Cardiac muscle cell (in vitro differentiated cells and primary cell): ENCODE results near the gene ARHGAP5. TPM values are rescaled to one million over a fixed set of nuclear protein-coding genes. Genes with fewer than 3 reads are reported as not detected.

Source experiments
- DNase-seq, 2 donors: peaks; one replicate each; pipeline versions ENCODE4 v3.0.0 to v3.0.0-alpha.2; 2010 to 2017; ENCODE audit warnings: low read depth in 1 of 2, low spot score in 1 of 2
- H3K27ac ChIP-seq: fragments of 200-600 bp; sonication (generic); 2 replicates; pipeline ENCODE4 v1.5.1; 2016
- H3K27me3 ChIP-seq: fragments of 200-600 bp; sonication (generic); 2 replicates; pipeline ENCODE4 v1.6.0; 2016; ENCODE audit warnings: control low read depth
- H3K36me3 ChIP-seq: fragments of 200-600 bp; sonication (generic); 2 replicates; pipeline ENCODE4 v1.5.1; 2016; ENCODE audit warnings: control low read depth
- H3K4me1 ChIP-seq: fragments of 200-600 bp; sonication (generic); 2 replicates; pipeline ENCODE4 v1.8.1; 2017; ENCODE audit warnings: low read depth, mild to moderate bottlenecking, mixed run types
- H3K4me3 ChIP-seq: fragments of 200-600 bp; sonication (generic); 2 replicates; pipeline ENCODE4 v1.5.1; 2016; ENCODE audit warnings: mild to moderate bottlenecking
- H3K9me3 ChIP-seq: fragments of 200-600 bp; sonication (generic); 2 replicates; pipeline ENCODE4 v1.5.1; 2017; ENCODE audit warnings: low read depth, mild to moderate bottlenecking, control low read depth
- CTCF ChIP-seq: IDR thresholded peaks from 2 replicates; pipeline ENCODE4 v1.5.1; 2012; ENCODE audit warnings: low read depth, mild to moderate bottlenecking, low read length
- polyA plus RNA-seq: library from polyadenylated mRNA; unstranded; fragments of >200 nt; fragmentation: Nextera tagmentation; extraction: Ambion mirVana; gene quantifications from 2 replicates; pipeline ENCODE4 v1.2.1, GENCODE V29; 2016
- total RNA-seq: library from RNA; depleted of rRNA; stranded (reverse); fragments of >200 nt; gene quantifications from 2 replicates; pipeline ENCODE4 v1.2.3, GENCODE V29; 2016

Gene ARHGAP5
- total and polyA plus RNA-seq, 2 experiments from 2014 or later, result 12.9 to 77.5 TPM

- DNase-seq, result no peak
- no peaks in the 10 kb centered on the region for H3K36me3 ChIP-seq
- no peaks in the 10 kb centered on the region for H3K27me3 ChIP-seq
- peaks cover 5% of the 10 kb centered on the region for H3K4me1 ChIP-seq
- H3K27ac ChIP-seq, result no peak overlapping the region
- H3K9me3 ChIP-seq, result no peaks in the 10 kb centered on the region
- no peak for TF ChIP-seq CTCF
- no peak overlapping the region for H3K4me3 ChIP-seq
Observed at GRCh38 chr14:32054536-32054935, 22.6 kb upstream of the ARHGAP5 start.

GRCh38 chr14:32055175-32055574, 21.9 kb upstream of the ARHGAP5 start:
- TF ChIP-seq CTCF, result no peak
- Histone ChIP-seq H3K9me3 (no peaks in the 10 kb centered on the region), H3K4me3 (no peak overlapping the region), H3K36me3 (no peaks in the 10 kb centered on the region), H3K27me3 (no peaks in the 10 kb centered on the region), H3K27ac (no peak overlapping the region), H3K4me1 (peaks cover 6% of the 10 kb centered on the region)
- DNase-seq, result no peak

GRCh38 chr14:32059702-32060101, 17.4 kb upstream of the ARHGAP5 start:
- Histone ChIP-seq H3K4me3 (no peak overlapping the region), H3K4me1 (peaks cover 6% of the 10 kb centered on the region), H3K27ac (no peak overlapping the region), H3K27me3 (no peaks in the 10 kb centered on the region), H3K9me3 (no peaks in the 10 kb centered on the region), H3K36me3 (no peaks in the 10 kb centered on the region)
- no peak for TF ChIP-seq CTCF
- no peak for DNase-seq

GRCh38 chr14:32064931-32065330, 12.2 kb upstream of the ARHGAP5 start:
- no peaks in the 10 kb centered on the region for H3K4me1 ChIP-seq
- no peak for DNase-seq
- no peaks in the 10 kb centered on the region for H3K36me3 ChIP-seq
- no peaks in the 10 kb centered on the region for H3K27me3 ChIP-seq
- no peak overlapping the region for H3K4me3 ChIP-seq
- TF ChIP-seq CTCF, result no peak
- no peaks in the 10 kb centered on the region for H3K9me3 ChIP-seq
- H3K27ac ChIP-seq, result no peak overlapping the region

- no peaks in the 10 kb centered on the region for H3K9me3 ChIP-seq
- TF ChIP-seq CTCF, result no peak
- H3K4me3 ChIP-seq, result no peak overlapping the region
- H3K27ac ChIP-seq, result no peak overlapping the region
- no peaks in the 10 kb centered on the region for H3K27me3 ChIP-seq
- DNase-seq, result no peak
- no peaks in the 10 kb centered on the region for H3K36me3 ChIP-seq
- peaks cover under 1% of the 10 kb centered on the region for H3K4me1 ChIP-seq
Observed at GRCh38 chr14:32068708-32069107, 8.4 kb upstream of the ARHGAP5 start.

- Histone ChIP-seq H3K4me1 (peaks cover 15% of the 10 kb centered on the region), H3K9me3 (no peaks in the 10 kb centered on the region), H3K27me3 (no peaks in the 10 kb centered on the region), H3K27ac (no peak overlapping the region), H3K4me3 (no peak overlapping the region), H3K36me3 (no peaks in the 10 kb centered on the region)
- DNase-seq, result no peak
- TF ChIP-seq CTCF, result no peak
Observed at GRCh38 chr14:32070282-32070681, 6.8 kb upstream of the ARHGAP5 start.
